ENCODE results near the gene ARCN1.
A peak's percentile ranks its signal among the peaks of the same experiment; 100 is the strongest.

Gene ARCN1

DNA sequence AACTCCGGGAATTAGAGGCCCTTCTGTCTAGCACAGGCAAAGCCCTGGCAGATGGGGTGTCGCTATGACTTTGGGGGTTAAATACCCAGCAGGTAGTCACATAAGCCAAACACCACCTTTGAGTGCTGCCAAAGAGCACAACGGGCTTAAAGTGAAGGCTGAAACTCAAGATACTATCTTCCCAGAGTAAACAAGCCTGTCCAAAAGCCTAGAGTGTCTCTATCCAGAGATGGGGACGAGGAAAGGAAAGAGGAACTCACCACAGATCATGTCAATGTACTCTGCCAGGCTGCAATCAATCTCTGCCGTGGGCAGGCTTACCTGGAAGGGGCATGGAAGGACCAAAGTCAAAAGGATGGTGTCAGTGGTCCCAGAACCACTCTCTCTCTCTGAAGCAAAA, 26.7 kb upstream of the ARCN1 start:
- no peak for DNase-seq (ENCODE audit: low read depth in 1 of 2, low spot score in 1 of 2)
- H3K27ac ChIP-seq (replicated peaks): no peak overlapping the region
- H3K27me3 ChIP-seq (ENCODE audit: insufficient read depth, poor library complexity, severe bottlenecking): no peaks in the 10 kb centered on the region
- no peak overlapping the region for H3K4me3 ChIP-seq (replicated peaks; ENCODE audit: insufficient read depth, low read length)
- TF ChIP-seq POLR2AphosphoS5 (IDR thresholded peaks at IDR 0.05; ENCODE audit: low read depth): no peak
- TF ChIP-seq, protein P1, sequence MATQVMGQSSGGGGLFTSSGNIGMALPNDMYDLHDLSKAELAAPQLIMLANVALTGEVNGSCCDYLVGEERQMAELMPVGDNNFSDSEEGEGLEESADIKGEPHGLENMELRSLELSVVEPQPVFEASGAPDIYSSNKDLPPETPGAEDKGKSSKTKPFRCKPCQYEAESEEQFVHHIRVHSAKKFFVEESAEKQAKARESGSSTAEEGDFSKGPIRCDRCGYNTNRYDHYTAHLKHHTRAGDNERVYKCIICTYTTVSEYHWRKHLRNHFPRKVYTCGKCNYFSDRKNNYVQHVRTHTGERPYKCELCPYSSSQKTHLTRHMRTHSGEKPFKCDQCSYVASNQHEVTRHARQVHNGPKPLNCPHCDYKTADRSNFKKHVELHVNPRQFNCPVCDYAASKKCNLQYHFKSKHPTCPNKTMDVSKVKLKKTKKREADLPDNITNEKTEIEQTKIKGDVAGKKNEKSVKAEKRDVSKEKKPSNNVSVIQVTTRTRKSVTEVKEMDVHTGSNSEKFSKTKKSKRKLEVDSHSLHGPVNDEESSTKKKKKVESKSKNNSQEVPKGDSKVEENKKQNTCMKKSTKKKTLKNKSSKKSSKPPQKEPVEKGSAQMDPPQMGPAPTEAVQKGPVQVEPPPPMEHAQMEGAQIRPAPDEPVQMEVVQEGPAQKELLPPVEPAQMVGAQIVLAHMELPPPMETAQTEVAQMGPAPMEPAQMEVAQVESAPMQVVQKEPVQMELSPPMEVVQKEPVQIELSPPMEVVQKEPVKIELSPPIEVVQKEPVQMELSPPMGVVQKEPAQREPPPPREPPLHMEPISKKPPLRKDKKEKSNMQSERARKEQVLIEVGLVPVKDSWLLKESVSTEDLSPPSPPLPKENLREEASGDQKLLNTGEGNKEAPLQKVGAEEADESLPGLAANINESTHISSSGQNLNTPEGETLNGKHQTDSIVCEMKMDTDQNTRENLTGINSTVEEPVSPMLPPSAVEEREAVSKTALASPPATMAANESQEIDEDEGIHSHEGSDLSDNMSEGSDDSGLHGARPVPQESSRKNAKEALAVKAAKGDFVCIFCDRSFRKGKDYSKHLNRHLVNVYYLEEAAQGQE (IDR thresholded peaks at IDR 0.05; ENCODE audit: insufficient replicate concordance, low read depth): no peak
- TF ChIP-seq SPI1 (IDR thresholded peaks at IDR 0.05; ENCODE audit: borderline replicate concordance, low read depth): peak; percentile 27; the same call in 1 of the 2 replicates

DNA sequence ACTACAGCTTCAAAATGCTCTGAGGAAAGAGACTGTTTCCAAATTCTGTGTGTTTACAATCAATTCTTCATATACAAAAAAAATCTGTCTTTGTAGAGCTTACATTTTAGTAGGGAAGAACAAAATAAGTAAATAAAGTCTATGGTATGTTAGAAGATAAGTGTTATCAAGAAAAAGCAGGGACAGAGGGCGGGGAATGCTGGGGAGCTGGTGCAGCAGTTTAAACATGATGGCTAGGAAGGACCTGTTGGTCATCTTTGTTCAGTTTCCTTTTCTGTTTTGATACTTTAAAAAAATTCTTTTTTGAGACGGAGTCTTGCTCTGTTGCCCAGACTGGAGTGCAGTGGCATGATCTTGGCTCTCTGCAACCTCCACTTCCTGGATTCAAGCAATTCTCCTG, 25.1 kb upstream of the ARCN1 start:
- Histone ChIP-seq H3K27me3 (ENCODE audit: insufficient read depth, poor library complexity, severe bottlenecking) (no peaks in the 10 kb centered on the region), H3K27ac (replicated peaks) (no peak overlapping the region), H3K4me3 (replicated peaks; ENCODE audit: insufficient read depth, low read length) (no peak overlapping the region)
- DNase-seq (ENCODE audit: low read depth in 1 of 2, low spot score in 1 of 2): no peak
- TF ChIP-seq SPI1 (IDR thresholded peaks at IDR 0.05; ENCODE audit: borderline replicate concordance, low read depth) (no peak), POLR2AphosphoS5 (IDR thresholded peaks at IDR 0.05; ENCODE audit: low read depth) (no peak), GABPA (IDR thresholded peaks at IDR 0.05; ENCODE audit: low read depth) (no peak)
- TF ChIP-seq, protein P1 (IDR thresholded peaks at IDR 0.05; ENCODE audit: insufficient replicate concordance, low read depth): no peak
- TF ChIP-seq, protein P2, sequence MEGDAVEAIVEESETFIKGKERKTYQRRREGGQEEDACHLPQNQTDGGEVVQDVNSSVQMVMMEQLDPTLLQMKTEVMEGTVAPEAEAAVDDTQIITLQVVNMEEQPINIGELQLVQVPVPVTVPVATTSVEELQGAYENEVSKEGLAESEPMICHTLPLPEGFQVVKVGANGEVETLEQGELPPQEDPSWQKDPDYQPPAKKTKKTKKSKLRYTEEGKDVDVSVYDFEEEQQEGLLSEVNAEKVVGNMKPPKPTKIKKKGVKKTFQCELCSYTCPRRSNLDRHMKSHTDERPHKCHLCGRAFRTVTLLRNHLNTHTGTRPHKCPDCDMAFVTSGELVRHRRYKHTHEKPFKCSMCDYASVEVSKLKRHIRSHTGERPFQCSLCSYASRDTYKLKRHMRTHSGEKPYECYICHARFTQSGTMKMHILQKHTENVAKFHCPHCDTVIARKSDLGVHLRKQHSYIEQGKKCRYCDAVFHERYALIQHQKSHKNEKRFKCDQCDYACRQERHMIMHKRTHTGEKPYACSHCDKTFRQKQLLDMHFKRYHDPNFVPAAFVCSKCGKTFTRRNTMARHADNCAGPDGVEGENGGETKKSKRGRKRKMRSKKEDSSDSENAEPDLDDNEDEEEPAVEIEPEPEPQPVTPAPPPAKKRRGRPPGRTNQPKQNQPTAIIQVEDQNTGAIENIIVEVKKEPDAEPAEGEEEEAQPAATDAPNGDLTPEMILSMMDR (IDR thresholded peaks at IDR 0.05; ENCODE audit: insufficient read depth, low read length): no peak

DNA sequence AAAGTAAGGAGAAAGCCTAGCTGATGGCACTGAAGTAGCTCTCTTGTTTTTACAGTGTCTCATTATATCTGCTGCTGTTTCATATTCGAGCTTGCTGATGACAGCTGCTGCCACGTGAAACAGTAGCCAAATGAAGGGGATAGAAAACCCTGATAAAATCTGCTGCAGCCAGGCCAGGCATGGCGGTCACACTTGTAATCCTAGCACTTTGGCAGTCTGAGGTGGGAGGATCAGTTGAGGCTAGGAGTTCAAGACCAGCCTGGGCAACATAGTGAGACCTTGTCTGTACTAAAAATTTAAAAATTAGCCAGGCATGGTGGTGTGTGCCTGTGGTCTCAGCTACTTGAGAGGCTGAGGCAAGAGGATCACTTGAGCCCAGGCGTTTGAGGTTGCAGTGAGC, 19.9 kb upstream of the ARCN1 start:
- DNase-seq (ENCODE audit: low read depth in 1 of 2, low spot score in 1 of 2): no peak
- Histone ChIP-seq H3K4me3 (replicated peaks; ENCODE audit: insufficient read depth, low read length) (no peak overlapping the region), H3K27ac (replicated peaks) (no peak overlapping the region), H3K27me3 (ENCODE audit: insufficient read depth, poor library complexity, severe bottlenecking) (no peaks in the 10 kb centered on the region)
- TF ChIP-seq POLR2AphosphoS5 (IDR thresholded peaks at IDR 0.05; ENCODE audit: low read depth) (no peak), SPI1 (IDR thresholded peaks at IDR 0.05; ENCODE audit: borderline replicate concordance, low read depth) (no peak)
- TF ChIP-seq, protein P2 (IDR thresholded peaks at IDR 0.05; ENCODE audit: insufficient read depth, low read length): no peak

DNA sequence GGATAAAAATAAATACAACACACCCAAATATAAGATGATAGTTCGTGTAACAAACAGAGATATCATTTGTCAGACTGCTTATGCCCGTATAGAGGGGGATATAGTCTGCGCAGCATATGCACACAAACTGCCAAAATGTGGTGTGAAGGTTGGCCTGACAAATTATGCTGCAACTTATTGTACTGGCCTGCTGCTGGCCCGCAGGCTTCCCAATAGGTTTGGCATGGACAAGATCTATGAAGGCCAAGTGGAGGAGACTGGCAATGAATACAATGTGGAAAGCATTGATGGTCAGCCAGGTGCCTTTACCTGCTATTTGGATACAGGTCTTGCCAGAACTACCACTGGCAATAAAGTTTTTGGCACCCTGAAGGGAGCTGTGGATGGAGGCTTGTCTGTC, 11.4 kb upstream of the ARCN1 start:
- DNase-seq (ENCODE audit: low read depth in 1 of 2, low spot score in 1 of 2): no peak
- Histone ChIP-seq H3K4me3 (replicated peaks; ENCODE audit: insufficient read depth, low read length) (no peak overlapping the region), H3K27me3 (ENCODE audit: insufficient read depth, poor library complexity, severe bottlenecking) (no peaks in the 10 kb centered on the region), H3K27ac (replicated peaks) (no peak overlapping the region)
- TF ChIP-seq, protein P2 (IDR thresholded peaks at IDR 0.05; ENCODE audit: insufficient read depth, low read length): no peak
- no peak for TF ChIP-seq GABPA (IDR thresholded peaks at IDR 0.05; ENCODE audit: low read depth)
- TF ChIP-seq POLR2AphosphoS5 (IDR thresholded peaks at IDR 0.05; ENCODE audit: low read depth): no peak
- no peak for TF ChIP-seq SPI1 (IDR thresholded peaks at IDR 0.05; ENCODE audit: borderline replicate concordance, low read depth)
- TF ChIP-seq, protein P1 (IDR thresholded peaks at IDR 0.05; ENCODE audit: insufficient replicate concordance, low read depth): no peak

All from HL-60 (cell line).